SK-N-SH treated with all-trans-retinoic acid at 6 μM for 48 hours (cell line): ENCODE results near the gene PGBD2.

Experiments
- ATAC-seq: fragments of 200-7000 bp; cut with Tn5 transposase; 3 replicates; pipeline ENCODE4 v1.9.1; 2020; ENCODE audit warnings: mild to moderate bottlenecking, moderate library complexity
- ARNTL ChIP-seq: fragments of 450-650 bp; formaldehyde crosslinking; IDR thresholded peaks from 2 replicates; pipeline ENCODE4 v1.5.0; 2020; ENCODE audit warnings: low read depth, mild to moderate bottlenecking, moderate library complexity, borderline replicate concordance
- BACH2 ChIP-seq: fragments of 250-450 bp; sonication (Bioruptor Pico); IDR thresholded peaks from 2 replicates; pipeline ENCODE4 v1.9.0; 2021; ENCODE audit warnings: mild to moderate bottlenecking, borderline replicate concordance
- CREB5 ChIP-seq: fragments of 250-450 bp; sonication (Bioruptor Pico); IDR thresholded peaks from 2 replicates; pipeline ENCODE4 v1.5.1; 2020; ENCODE audit warnings: low read depth, mild to moderate bottlenecking, moderate library complexity
- CSDC2 ChIP-seq: fragments of 250-450 bp; sonication (Bioruptor Pico); IDR thresholded peaks from 2 replicates; pipeline ENCODE4 v1.5.0; 2020; ENCODE audit warnings: mild to moderate bottlenecking, moderate library complexity
- ESRRG ChIP-seq: fragments of 250-450 bp; sonication (Bioruptor Pico); IDR thresholded peaks from 2 replicates; pipeline ENCODE4 v1.6.1; 2021; ENCODE audit warnings: mild to moderate bottlenecking
- GLIS3 ChIP-seq: fragments of 250-450 bp; sonication (Bioruptor Pico); IDR thresholded peaks from 2 replicates; pipeline ENCODE4 v1.5.0; 2020; ENCODE audit warnings: mild to moderate bottlenecking, moderate library complexity
- ISL1 ChIP-seq: fragments of 250-450 bp; sonication (Bioruptor Pico); IDR thresholded peaks from 2 replicates; pipeline ENCODE4 v2.1.2; 2022; ENCODE audit warnings: mild to moderate bottlenecking, moderate library complexity
- OSR1 ChIP-seq: fragments of 250-450 bp; sonication (Bioruptor Pico); IDR thresholded peaks from 2 replicates; pipeline ENCODE4 v1.8.0; 2022; ENCODE audit warnings: moderate library complexity, mild to moderate bottlenecking, inconsistent platforms
- PATZ1 ChIP-seq: fragments of 250-450 bp; sonication (Bioruptor Pico); IDR thresholded peaks from 2 replicates; pipeline ENCODE4 v1.8.0; 2020; ENCODE audit warnings: mild to moderate bottlenecking, moderate library complexity, borderline replicate concordance
- POU6F1 ChIP-seq: fragments of 250-450 bp; sonication (Bioruptor Pico); IDR thresholded peaks from 2 replicates; pipeline ENCODE4 v1.8.0; 2021; ENCODE audit warnings: low read depth, mild to moderate bottlenecking, moderate library complexity, borderline replicate concordance
- PPARA ChIP-seq: fragments of 250-450 bp; sonication (Bioruptor Pico); IDR thresholded peaks from 2 replicates; pipeline ENCODE4 v1.5.0; 2020; ENCODE audit warnings: mild to moderate bottlenecking, borderline replicate concordance
- RARB ChIP-seq: fragments of 250-450 bp; sonication (Bioruptor Pico); IDR thresholded peaks from 2 replicates; pipeline ENCODE4 v1.8.0; 2021; ENCODE audit warnings: mild to moderate bottlenecking, moderate library complexity
- SNAI2 ChIP-seq: fragments of 250-450 bp; sonication (Bioruptor Pico); IDR thresholded peaks from 2 replicates; pipeline ENCODE4 v1.5.0; 2020; ENCODE audit warnings: mild to moderate bottlenecking, moderate library complexity
- TCF4 ChIP-seq: fragments of 250-450 bp; sonication (Bioruptor Pico); IDR thresholded peaks from 2 replicates; pipeline ENCODE4 v1.8.0; 2021; ENCODE audit warnings: mild to moderate bottlenecking, moderate library complexity, borderline replicate concordance
- TOX ChIP-seq: fragments of 250-450 bp; sonication (Bioruptor Pico); IDR thresholded peaks from 2 replicates; pipeline ENCODE4 v1.8.0; 2021; ENCODE audit warnings: mild to moderate bottlenecking, moderate library complexity, borderline replicate concordance
- ZC3H10 ChIP-seq: fragments of 250-450 bp; sonication (Bioruptor Pico); IDR thresholded peaks from 2 replicates; pipeline ENCODE4 v1.5.1; 2021; ENCODE audit warnings: mild to moderate bottlenecking, moderate library complexity
- ZFP3 ChIP-seq: fragments of 250-450 bp; sonication (Bioruptor Pico); IDR thresholded peaks from 2 replicates; pipeline ENCODE4 v1.5.0; 2020; ENCODE audit warnings: mild to moderate bottlenecking, moderate library complexity
- ZFP30 ChIP-seq: fragments of 450-650 bp; formaldehyde crosslinking; IDR thresholded peaks from 2 replicates; pipeline ENCODE4 v1.5.0; 2022; ENCODE audit warnings: mild to moderate bottlenecking, moderate library complexity
- ZNF565 ChIP-seq: fragments of 450-650 bp; formaldehyde crosslinking; conservative IDR thresholded peaks from 2 replicates; pipeline ENCODE4 v1.5.0; 2020; ENCODE audit warnings: low read depth, mild to moderate bottlenecking, moderate library complexity
- ZNF70 ChIP-seq: fragments of 450-650 bp; formaldehyde crosslinking; IDR thresholded peaks from 2 replicates; pipeline ENCODE4 v1.5.0; 2020; ENCODE audit warnings: mild to moderate bottlenecking, moderate library complexity
- ZNF8 ChIP-seq: fragments of 450-650 bp; formaldehyde crosslinking; IDR thresholded peaks from 2 replicates; pipeline ENCODE4 v1.5.0; 2020; ENCODE audit warnings: mild to moderate bottlenecking, moderate library complexity
- TF ChIP-seq, protein P1 (sequence below): fragments of 250-450 bp; sonication (Bioruptor Pico); IDR thresholded peaks from 2 replicates; pipeline ENCODE4 v1.5.1; 2021; ENCODE audit warnings: mild to moderate bottlenecking, moderate library complexity
- TF ChIP-seq, protein P2 (sequence below): fragments of 250-450 bp; sonication (Bioruptor Pico); IDR thresholded peaks from 2 replicates; pipeline ENCODE4 v1.5.0; 2020; ENCODE audit warnings: mild to moderate bottlenecking, moderate library complexity

Gene PGBD2

GRCh38 chr1:248913933-248914332 is 7.9 kb downstream of the PGBD2 start:
- TF ChIP-seq CSDC2 (CRISPR knock-in tag) (no peak), TOX (CRISPR knock-in tag) (no peak), CREB5 (CRISPR knock-in tag) (no peak), ZNF565 (CRISPR knock-in tag) (no peak), BACH2 (CRISPR knock-in tag) (no peak), ISL1 (CRISPR knock-in tag) (no peak), ZNF8 (CRISPR knock-in tag) (no peak), ZC3H10 (CRISPR knock-in tag) (no peak), OSR1 (CRISPR knock-in tag) (no peak), PPARA (no peak), ZFP3 (CRISPR knock-in tag) (no peak)
- TF ChIP-seq, protein P1, sequence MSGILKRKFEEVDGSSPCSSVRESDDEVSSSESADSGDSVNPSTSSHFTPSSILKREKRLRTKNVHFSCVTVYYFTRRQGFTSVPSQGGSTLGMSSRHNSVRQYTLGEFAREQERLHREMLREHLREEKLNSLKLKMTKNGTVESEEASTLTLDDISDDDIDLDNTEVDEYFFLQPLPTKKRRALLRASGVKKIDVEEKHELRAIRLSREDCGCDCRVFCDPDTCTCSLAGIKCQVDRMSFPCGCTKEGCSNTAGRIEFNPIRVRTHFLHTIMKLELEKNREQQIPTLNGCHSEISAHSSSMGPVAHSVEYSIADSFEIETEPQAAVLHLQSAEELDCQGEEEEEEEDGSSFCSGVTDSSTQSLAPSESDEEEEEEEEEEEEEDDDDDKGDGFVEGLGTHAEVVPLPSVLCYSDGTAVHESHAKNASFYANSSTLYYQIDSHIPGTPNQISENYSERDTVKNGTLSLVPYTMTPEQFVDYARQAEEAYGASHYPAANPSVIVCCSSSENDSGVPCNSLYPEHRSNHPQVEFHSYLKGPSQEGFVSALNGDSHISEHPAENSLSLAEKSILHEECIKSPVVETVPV (CRISPR knock-in tag): no peak
- no peak for ATAC-seq

DNA sequence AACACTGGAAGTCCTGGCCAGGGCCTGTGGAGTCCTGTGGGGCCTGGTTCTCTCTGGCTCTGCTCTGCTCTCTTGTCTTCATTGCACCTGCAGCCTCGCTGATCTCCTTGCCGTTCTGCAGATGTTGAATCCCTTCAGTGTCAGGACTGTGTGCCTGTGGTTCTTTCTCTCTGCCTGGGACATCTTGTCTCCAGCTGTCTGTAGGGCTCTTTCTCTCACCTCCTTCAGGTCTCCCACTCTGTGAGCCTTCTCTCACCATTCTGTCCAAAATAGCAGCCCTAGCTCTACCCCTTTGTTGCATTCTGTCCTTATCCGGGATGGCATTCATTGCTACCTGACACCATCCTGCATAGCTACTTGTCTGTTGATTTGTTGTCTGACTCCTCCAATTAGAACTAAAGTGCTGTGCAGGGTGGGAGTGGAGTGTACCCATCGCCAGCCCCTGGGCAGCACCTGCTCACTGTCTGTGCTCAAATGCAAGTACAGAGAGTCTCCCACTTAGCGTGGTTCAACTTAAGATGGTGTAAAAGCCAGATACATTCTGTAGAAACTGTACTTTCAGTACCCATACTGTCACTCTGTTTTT is 8.9 kb downstream of the PGBD2 start:
- no peak for ATAC-seq
- TF ChIP-seq ZNF565 (CRISPR knock-in tag) (no peak), ZFP3 (CRISPR knock-in tag) (no peak), ISL1 (CRISPR knock-in tag) (no peak), ZC3H10 (CRISPR knock-in tag) (no peak), ZNF8 (CRISPR knock-in tag) (no peak), SNAI2 (CRISPR knock-in tag) (no peak), PATZ1 (CRISPR knock-in tag) (no peak), ZNF70 (no peak), ZFP30 (CRISPR knock-in tag) (no peak), ESRRG (CRISPR knock-in tag) (no peak), TCF4 (CRISPR knock-in tag) (no peak), OSR1 (CRISPR knock-in tag) (no peak), RARB (CRISPR knock-in tag) (no peak), POU6F1 (CRISPR knock-in tag) (no peak), TOX (CRISPR knock-in tag) (no peak)
- TF ChIP-seq, protein P1 (CRISPR knock-in tag): no peak
- TF ChIP-seq, all 23 proteins: peak for 0

- no peak for ATAC-seq
- TF ChIP-seq CSDC2 (CRISPR knock-in tag): no peak
- no peak for TF ChIP-seq ESRRG (CRISPR knock-in tag)
- no peak for TF ChIP-seq BACH2 (CRISPR knock-in tag)
- no peak for TF ChIP-seq POU6F1 (CRISPR knock-in tag)
- TF ChIP-seq TOX (CRISPR knock-in tag): no peak
- no peak for TF ChIP-seq PATZ1 (CRISPR knock-in tag)
- no peak for TF ChIP-seq ARNTL (CRISPR knock-in tag)
- TF ChIP-seq ISL1 (CRISPR knock-in tag): no peak
- TF ChIP-seq GLIS3 (CRISPR knock-in tag): no peak
- TF ChIP-seq ZNF70: no peak
- TF ChIP-seq, protein P2, sequence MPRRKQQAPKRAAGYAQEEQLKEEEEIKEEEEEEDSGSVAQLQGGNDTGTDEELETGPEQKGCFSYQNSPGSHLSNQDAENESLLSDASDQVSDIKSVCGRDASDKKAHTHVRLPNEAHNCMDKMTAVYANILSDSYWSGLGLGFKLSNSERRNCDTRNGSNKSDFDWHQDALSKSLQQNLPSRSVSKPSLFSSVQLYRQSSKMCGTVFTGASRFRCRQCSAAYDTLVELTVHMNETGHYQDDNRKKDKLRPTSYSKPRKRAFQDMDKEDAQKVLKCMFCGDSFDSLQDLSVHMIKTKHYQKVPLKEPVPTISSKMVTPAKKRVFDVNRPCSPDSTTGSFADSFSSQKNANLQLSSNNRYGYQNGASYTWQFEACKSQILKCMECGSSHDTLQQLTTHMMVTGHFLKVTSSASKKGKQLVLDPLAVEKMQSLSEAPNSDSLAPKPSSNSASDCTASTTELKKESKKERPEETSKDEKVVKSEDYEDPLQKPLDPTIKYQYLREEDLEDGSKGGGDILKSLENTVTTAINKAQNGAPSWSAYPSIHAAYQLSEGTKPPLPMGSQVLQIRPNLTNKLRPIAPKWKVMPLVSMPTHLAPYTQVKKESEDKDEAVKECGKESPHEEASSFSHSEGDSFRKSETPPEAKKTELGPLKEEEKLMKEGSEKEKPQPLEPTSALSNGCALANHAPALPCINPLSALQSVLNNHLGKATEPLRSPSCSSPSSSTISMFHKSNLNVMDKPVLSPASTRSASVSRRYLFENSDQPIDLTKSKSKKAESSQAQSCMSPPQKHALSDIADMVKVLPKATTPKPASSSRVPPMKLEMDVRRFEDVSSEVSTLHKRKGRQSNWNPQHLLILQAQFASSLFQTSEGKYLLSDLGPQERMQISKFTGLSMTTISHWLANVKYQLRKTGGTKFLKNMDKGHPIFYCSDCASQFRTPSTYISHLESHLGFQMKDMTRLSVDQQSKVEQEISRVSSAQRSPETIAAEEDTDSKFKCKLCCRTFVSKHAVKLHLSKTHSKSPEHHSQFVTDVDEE (CRISPR knock-in tag): no peak
Observed at GRCh38 chr1:248918131-248918530, 12.1 kb downstream of the PGBD2 start.
